Esophagus squamous epithelium (tissue), 4 donors: ENCODE data around the gene C1orf167.

Experiments used
- CTCF ChIP-seq, 6 experiments: fragments of 450-650 bp in 4 of 6; fragments of 200-600 bp in 2 of 6; sonication (generic) in 2 of 6; IDR thresholded peaks; one replicate each; pipeline ENCODE4 v1.5.1; 2016 to 2019; ENCODE audit warnings: antibody characterized with exemption in 6 of 6, mild to moderate bottlenecking in 4 of 6, moderate library complexity in 4 of 6
- POLR2A ChIP-seq, 4 donors: fragments of 450-650 bp; IDR thresholded peaks; one replicate each; pipeline ENCODE4 v1.6.1; 2017; ENCODE audit warnings: antibody characterized with exemption in 4 of 4, mild to moderate bottlenecking in 4 of 4, moderate library complexity in 3 of 4

- TF ChIP-seq CTCF (IDR thresholded peaks at IDR 0.05): no peak
- TF ChIP-seq POLR2A (IDR thresholded peaks at IDR 0.05): no peak
Observed at GRCh38 chr1:11771481-11772043, 9.6 kb downstream of the C1orf167 start.
